MM.1S (cell line): Measurements from ENCODE around the gene SLC13A2.

Experiments used
- DNase-seq: peaks from one replicate; pipeline ENCODE4 v3.0.0-alpha.2; 2015
- H2AFZ ChIP-seq: fragments of 300-600 bp; sonication (generic); 2 replicates; pipeline ENCODE4 v1.6.0; 2016; ENCODE audit warnings: antibody characterized with exemption, low read length
- H3F3A ChIP-seq: fragments of 300-600 bp; sonication (generic); 2 replicates; pipeline ENCODE4 v1.6.1; 2016; ENCODE audit warnings: mild to moderate bottlenecking, antibody characterized with exemption, low read length, moderate library complexity, mixed read lengths; ENCODE audit not compliant: insufficient read depth
- H3K27ac ChIP-seq: fragments of 300-600 bp; sonication (generic); 2 replicates; pipeline ENCODE4 v1.5.1; 2016; ENCODE audit warnings: mild to moderate bottlenecking, low read length
- H3K27me3 ChIP-seq: fragments of 300-600 bp; sonication (generic); replicated peaks from 2 replicates; pipeline ENCODE4 v1.6.0; 2016; ENCODE audit warnings: low read length; ENCODE audit not compliant: insufficient read depth
- H3K36me3 ChIP-seq: fragments of 300-600 bp; sonication (generic); replicated peaks from 2 replicates; pipeline ENCODE4 v1.6.1; 2016; ENCODE audit warnings: mild to moderate bottlenecking, low read length, mixed read lengths; ENCODE audit not compliant: insufficient read depth
- H3K4me1 ChIP-seq: fragments of 300-600 bp; sonication (generic); 2 replicates; pipeline ENCODE4 v1.6.1; 2016; ENCODE audit warnings: low read length, mixed read lengths
- H3K4me2 ChIP-seq: fragments of 300-600 bp; sonication (generic); 2 replicates; pipeline ENCODE4 v1.6.0; 2016; ENCODE audit warnings: low read depth, low read length
- H3K4me3 ChIP-seq: fragments of 300-600 bp; sonication (generic); 2 replicates; pipeline ENCODE4 v1.5.1; 2016; ENCODE audit warnings: low read length, mixed read lengths
- H3K79me2 ChIP-seq: fragments of 300-600 bp; sonication (generic); 2 replicates; pipeline ENCODE4 v1.6.1; 2016; ENCODE audit warnings: mixed run types, low read length, mixed read lengths
- H3K9ac ChIP-seq: fragments of 300-600 bp; sonication (generic); 2 replicates; pipeline ENCODE4 v1.6.1; 2016; ENCODE audit warnings: low read length, mixed read lengths
- H3K9me2 ChIP-seq: fragments of 300-600 bp; sonication (generic); replicated peaks from 2 replicates; pipeline ENCODE4 v1.6.1; 2016; ENCODE audit warnings: mild to moderate bottlenecking, low read length, mixed read lengths; ENCODE audit not compliant: insufficient read depth
- H3K9me3 ChIP-seq: fragments of 300-600 bp; sonication (generic); replicated peaks from 2 replicates; pipeline ENCODE4 v1.6.1; 2016; ENCODE audit warnings: mild to moderate bottlenecking, low read length, mixed read lengths; ENCODE audit not compliant: insufficient read depth
- H4K20me1 ChIP-seq: fragments of 300-600 bp; sonication (generic); 2 replicates; pipeline ENCODE4 v1.6.1; 2016; ENCODE audit warnings: mild to moderate bottlenecking, low read length, moderate library complexity, mixed read lengths; ENCODE audit not compliant: insufficient read depth
- EZH2 ChIP-seq: fragments of 300-600 bp; sonication (generic); optimal IDR thresholded peaks from 2 replicates; pipeline ENCODE3; 2017; ENCODE audit warnings: low read depth, mild to moderate bottlenecking, antibody characterized with exemption, low read length, mixed read lengths
- EZH2phosphoT487 ChIP-seq: fragments of 300-600 bp; sonication (generic); IDR thresholded peaks from 2 replicates; pipeline ENCODE4 v1.6.1; 2018; ENCODE audit warnings: antibody characterized with exemption, low read length
- TF ChIP-seq, protein P1 (sequence below): fragments of 300-600 bp; sonication (generic); IDR thresholded peaks from 2 replicates; pipeline ENCODE4 v1.5.1; 2016; ENCODE audit warnings: antibody characterized with exemption, low read length, mixed read lengths

Gene SLC13A2

DNA sequence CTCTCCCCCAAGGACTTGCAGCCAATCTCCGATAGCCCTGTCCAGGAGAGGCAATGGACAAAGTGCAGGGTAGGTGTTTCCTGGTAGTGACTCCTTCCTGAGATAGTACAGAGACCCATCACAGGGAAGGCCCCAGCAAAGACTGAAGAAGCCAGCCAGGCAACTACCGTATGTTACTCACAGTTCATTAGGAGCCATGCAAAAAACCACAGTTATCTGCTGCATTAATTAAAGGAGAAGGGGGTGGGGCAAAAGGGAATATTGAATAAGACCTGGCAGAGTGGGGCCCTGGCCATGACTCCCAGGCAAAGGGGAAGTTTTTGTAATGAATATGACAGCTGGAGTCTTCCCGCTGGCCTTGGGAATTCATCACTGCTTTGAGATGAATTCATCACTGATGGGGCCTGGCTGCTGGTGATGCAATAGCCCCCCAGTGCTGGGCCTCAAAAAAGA, 2.5 kb upstream of the SLC13A2 start:
- no peak overlapping the region for H3K4me2 ChIP-seq
- no peak overlapping the region for H3K4me3 ChIP-seq
- H3K4me1 ChIP-seq: no peaks in the 10 kb centered on the region
- H3K79me2 ChIP-seq: no peaks in the 10 kb centered on the region
- H4K20me1 ChIP-seq: no peaks in the 10 kb centered on the region
- H3K9me3 ChIP-seq: no peaks in the 10 kb centered on the region
- H3K27ac ChIP-seq: no peak overlapping the region
- no peak overlapping the region for H2AFZ ChIP-seq
- H3K27me3 ChIP-seq: peaks cover 6% of the 10 kb centered on the region; the same call in 1 of the 2 replicates
- H3K9ac ChIP-seq: no peak overlapping the region
- no peaks in the 10 kb centered on the region for H3K9me2 ChIP-seq
- no peak for DNase-seq
- TF ChIP-seq EZH2phosphoT487: no peak
- no peak for TF ChIP-seq EZH2
- TF ChIP-seq, protein P1, sequence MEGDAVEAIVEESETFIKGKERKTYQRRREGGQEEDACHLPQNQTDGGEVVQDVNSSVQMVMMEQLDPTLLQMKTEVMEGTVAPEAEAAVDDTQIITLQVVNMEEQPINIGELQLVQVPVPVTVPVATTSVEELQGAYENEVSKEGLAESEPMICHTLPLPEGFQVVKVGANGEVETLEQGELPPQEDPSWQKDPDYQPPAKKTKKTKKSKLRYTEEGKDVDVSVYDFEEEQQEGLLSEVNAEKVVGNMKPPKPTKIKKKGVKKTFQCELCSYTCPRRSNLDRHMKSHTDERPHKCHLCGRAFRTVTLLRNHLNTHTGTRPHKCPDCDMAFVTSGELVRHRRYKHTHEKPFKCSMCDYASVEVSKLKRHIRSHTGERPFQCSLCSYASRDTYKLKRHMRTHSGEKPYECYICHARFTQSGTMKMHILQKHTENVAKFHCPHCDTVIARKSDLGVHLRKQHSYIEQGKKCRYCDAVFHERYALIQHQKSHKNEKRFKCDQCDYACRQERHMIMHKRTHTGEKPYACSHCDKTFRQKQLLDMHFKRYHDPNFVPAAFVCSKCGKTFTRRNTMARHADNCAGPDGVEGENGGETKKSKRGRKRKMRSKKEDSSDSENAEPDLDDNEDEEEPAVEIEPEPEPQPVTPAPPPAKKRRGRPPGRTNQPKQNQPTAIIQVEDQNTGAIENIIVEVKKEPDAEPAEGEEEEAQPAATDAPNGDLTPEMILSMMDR: no peak
- H3K36me3 ChIP-seq: no peaks in the 10 kb centered on the region
- peaks cover 5% of the 10 kb centered on the region; the same call in 1 of the 2 replicates for H3F3A ChIP-seq

DNA sequence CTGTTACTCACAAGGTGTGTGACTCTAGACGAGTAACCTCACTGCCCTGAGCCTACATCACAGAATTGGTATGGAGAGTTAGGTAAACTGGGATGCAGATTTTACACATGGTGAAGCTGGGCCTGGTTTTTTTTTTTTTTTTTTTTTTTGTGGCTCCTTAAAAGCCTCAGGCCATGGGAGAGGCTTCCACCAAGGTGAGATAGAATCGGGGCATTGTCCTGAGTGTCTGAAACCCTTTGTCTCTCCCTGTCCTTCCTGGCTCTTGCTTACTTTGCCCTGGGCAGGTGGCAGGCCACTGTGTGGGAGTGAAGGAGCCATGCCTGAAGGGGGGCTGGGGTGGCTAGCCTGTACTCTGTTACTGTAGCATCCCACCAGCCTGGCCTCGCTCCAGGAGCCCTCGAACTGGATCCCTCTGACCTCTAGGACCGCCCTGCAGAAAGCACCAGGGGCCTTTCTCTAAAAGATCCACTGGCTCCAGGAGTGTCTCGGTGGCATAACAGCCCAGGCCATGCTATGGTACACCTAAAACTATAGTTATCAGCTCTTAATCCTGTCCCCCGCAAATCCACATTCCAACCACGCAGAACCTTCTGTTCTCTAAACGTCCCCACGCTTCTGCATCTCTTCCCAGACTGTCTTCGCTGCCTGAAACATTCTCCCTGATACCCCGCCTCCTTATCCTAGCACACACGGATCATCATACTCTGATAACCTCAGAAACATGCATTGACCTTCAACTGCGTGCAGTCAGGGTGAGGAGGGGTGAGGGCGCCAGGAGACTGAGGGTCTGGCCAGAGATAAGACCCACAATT, 1.7 kb upstream of the SLC13A2 start:
- peaks cover 6% of the 10 kb centered on the region; the same call in 1 of the 2 replicates for H3K27me3 ChIP-seq
- no peak for TF ChIP-seq EZH2
- TF ChIP-seq, protein P1: no peak
- no peak for TF ChIP-seq EZH2phosphoT487

DNA sequence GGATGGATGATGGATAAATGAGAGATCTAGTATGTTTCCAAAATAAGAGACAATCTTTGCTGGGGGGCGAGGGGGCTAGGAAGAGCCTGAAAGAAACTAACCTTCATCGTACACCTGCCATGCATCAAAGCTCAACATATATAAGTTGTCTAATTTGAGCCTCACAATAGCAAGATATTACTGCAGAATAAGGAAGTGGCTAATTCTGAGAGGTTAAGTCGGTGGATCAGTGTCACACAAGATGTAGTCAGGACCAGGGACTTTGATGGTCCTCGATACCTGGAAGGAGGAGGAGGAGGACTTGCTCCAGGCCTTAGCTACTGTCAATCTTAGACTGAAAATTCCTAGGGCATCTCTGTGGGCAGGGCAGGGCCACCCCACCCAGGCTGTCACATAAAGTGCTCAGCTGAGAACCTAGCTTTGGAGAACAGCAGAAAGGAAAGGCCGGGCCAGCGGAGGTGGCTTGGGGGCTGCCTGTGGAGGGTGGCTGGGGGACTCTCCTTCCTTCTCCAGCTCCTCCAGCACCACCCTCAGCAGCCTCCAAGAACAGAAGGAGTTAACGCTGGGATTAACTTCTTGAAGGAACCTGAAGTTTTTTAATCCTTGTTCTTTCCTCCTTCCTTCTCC, 460 bp upstream of the SLC13A2 start:
- Histone ChIP-seq H4K20me1 (no peaks in the 10 kb centered on the region), H3K4me2 (no peak overlapping the region), H2AFZ (no peak overlapping the region), H3K27me3 (peaks cover 6% of the 10 kb centered on the region; the same call in 1 of the 2 replicates), H3K27ac (no peak overlapping the region), H3F3A (peaks cover 5% of the 10 kb centered on the region; the same call in 1 of the 2 replicates), H3K79me2 (no peaks in the 10 kb centered on the region), H3K36me3 (no peaks in the 10 kb centered on the region), H3K9me3 (no peaks in the 10 kb centered on the region), H3K4me3 (no peak overlapping the region), H3K4me1 (no peaks in the 10 kb centered on the region), H3K9me2 (no peaks in the 10 kb centered on the region), H3K9ac (no peak overlapping the region)
- TF ChIP-seq EZH2: no peak
- TF ChIP-seq, protein P1: no peak
- TF ChIP-seq EZH2phosphoT487: no peak
- DNase-seq: no peak

More for the DNA sequence above, 1.7 kb upstream of the SLC13A2 start:
- no peak for DNase-seq
- Histone ChIP-seq H3K79me2 (no peaks in the 10 kb centered on the region), H3K9me2 (no peaks in the 10 kb centered on the region), H3K9ac (no peak overlapping the region), H2AFZ (no peak overlapping the region), H3F3A (peaks cover 5% of the 10 kb centered on the region; the same call in 1 of the 2 replicates), H3K4me1 (no peaks in the 10 kb centered on the region), H3K4me3 (no peak overlapping the region), H3K27ac (no peak overlapping the region), H3K36me3 (no peaks in the 10 kb centered on the region), H3K4me2 (no peak overlapping the region), H4K20me1 (no peaks in the 10 kb centered on the region), H3K9me3 (no peaks in the 10 kb centered on the region)
